MM.1S (cell line): ENCODE results near the gene MATN1.

Source experiments
- DNase-seq: peaks from one replicate; pipeline ENCODE4 v3.0.0-alpha.2; 2015
- H2AFZ ChIP-seq: fragments of 300-600 bp; sonication (generic); 2 replicates; pipeline ENCODE4 v1.6.0; 2016; ENCODE audit warnings: antibody characterized with exemption, low read length
- H3F3A ChIP-seq: fragments of 300-600 bp; sonication (generic); 2 replicates; pipeline ENCODE4 v1.6.1; 2016; ENCODE audit warnings: mild to moderate bottlenecking, antibody characterized with exemption, low read length, moderate library complexity, mixed read lengths; ENCODE audit not compliant: insufficient read depth
- H3K27ac ChIP-seq: fragments of 300-600 bp; sonication (generic); 2 replicates; pipeline ENCODE4 v1.5.1; 2016; ENCODE audit warnings: mild to moderate bottlenecking, low read length
- H3K27me3 ChIP-seq: fragments of 300-600 bp; sonication (generic); replicated peaks from 2 replicates; pipeline ENCODE4 v1.6.0; 2016; ENCODE audit warnings: low read length; ENCODE audit not compliant: insufficient read depth
- H3K36me3 ChIP-seq: fragments of 300-600 bp; sonication (generic); replicated peaks from 2 replicates; pipeline ENCODE4 v1.6.1; 2016; ENCODE audit warnings: mild to moderate bottlenecking, low read length, mixed read lengths; ENCODE audit not compliant: insufficient read depth
- H3K4me1 ChIP-seq: fragments of 300-600 bp; sonication (generic); 2 replicates; pipeline ENCODE4 v1.6.1; 2016; ENCODE audit warnings: low read length, mixed read lengths
- H3K4me2 ChIP-seq: fragments of 300-600 bp; sonication (generic); 2 replicates; pipeline ENCODE4 v1.6.0; 2016; ENCODE audit warnings: low read depth, low read length
- H3K4me3 ChIP-seq: fragments of 300-600 bp; sonication (generic); 2 replicates; pipeline ENCODE4 v1.5.1; 2016; ENCODE audit warnings: low read length, mixed read lengths
- H3K79me2 ChIP-seq: fragments of 300-600 bp; sonication (generic); 2 replicates; pipeline ENCODE4 v1.6.1; 2016; ENCODE audit warnings: mixed run types, low read length, mixed read lengths
- H3K9ac ChIP-seq: fragments of 300-600 bp; sonication (generic); 2 replicates; pipeline ENCODE4 v1.6.1; 2016; ENCODE audit warnings: low read length, mixed read lengths
- H3K9me2 ChIP-seq: fragments of 300-600 bp; sonication (generic); replicated peaks from 2 replicates; pipeline ENCODE4 v1.6.1; 2016; ENCODE audit warnings: mild to moderate bottlenecking, low read length, mixed read lengths; ENCODE audit not compliant: insufficient read depth
- H3K9me3 ChIP-seq: fragments of 300-600 bp; sonication (generic); replicated peaks from 2 replicates; pipeline ENCODE4 v1.6.1; 2016; ENCODE audit warnings: mild to moderate bottlenecking, low read length, mixed read lengths; ENCODE audit not compliant: insufficient read depth
- H4K20me1 ChIP-seq: fragments of 300-600 bp; sonication (generic); 2 replicates; pipeline ENCODE4 v1.6.1; 2016; ENCODE audit warnings: mild to moderate bottlenecking, low read length, moderate library complexity, mixed read lengths; ENCODE audit not compliant: insufficient read depth
- CTCF ChIP-seq: fragments of 300-600 bp; sonication (generic); IDR thresholded peaks from 2 replicates; pipeline ENCODE4 v1.5.1; 2016; ENCODE audit warnings: antibody characterized with exemption, low read length, mixed read lengths
- EZH2 ChIP-seq: fragments of 300-600 bp; sonication (generic); optimal IDR thresholded peaks from 2 replicates; pipeline ENCODE3; 2017; ENCODE audit warnings: low read depth, mild to moderate bottlenecking, antibody characterized with exemption, low read length, mixed read lengths
- EZH2phosphoT487 ChIP-seq: fragments of 300-600 bp; sonication (generic); IDR thresholded peaks from 2 replicates; pipeline ENCODE4 v1.6.1; 2018; ENCODE audit warnings: antibody characterized with exemption, low read length

MATN1 gene

GRCh38 chr1:30723331-30723755 lies at the start of gene MATN1:
MATN1 (minus strand) TSS chr1:30723585; CDS start chr1:30723551, 34 bp downstream.
- Histone ChIP-seq H3K9me3 (no peaks in the 10 kb centered on the region), H3K4me3 (no peak within 1 kb of the TSS), H3F3A (no peaks in the 10 kb centered on the region), H3K27me3 (no peaks in the 10 kb centered on the region), H3K9ac (no peak within 1 kb of the TSS), H3K9me2 (no peaks in the 10 kb centered on the region), H3K79me2 (no peaks in the 10 kb centered on the region), H3K36me3 (no peaks in the 10 kb centered on the region), H2AFZ (no peak within 1 kb of the TSS), H3K27ac (no peak within 1 kb of the TSS), H3K4me2 (no peak within 1 kb of the TSS), H3K4me1 (peaks cover 7% of the 10 kb centered on the region), H4K20me1 (no peaks in the 10 kb centered on the region)
- TF ChIP-seq CTCF (no peak), EZH2phosphoT487 (no peak), EZH2 (no peak)
- DNase-seq: no peak

GRCh38 chr1:30771005-30771404 lies 47.6 kb upstream of the MATN1 start:
- Histone ChIP-seq H3K9me2 (no peaks in the 10 kb centered on the region), H3F3A (no peaks in the 10 kb centered on the region), H3K9me3 (no peaks in the 10 kb centered on the region), H2AFZ (no peak overlapping the region), H3K27me3 (no peaks in the 10 kb centered on the region), H3K79me2 (no peaks in the 10 kb centered on the region), H3K27ac (no peak overlapping the region), H3K36me3 (no peaks in the 10 kb centered on the region), H3K9ac (no peak overlapping the region), H3K4me2 (no peak overlapping the region), H3K4me1 (no peaks in the 10 kb centered on the region), H3K4me3 (no peak overlapping the region), H4K20me1 (no peaks in the 10 kb centered on the region)
- TF ChIP-seq EZH2phosphoT487 (no peak), CTCF (no peak), EZH2 (no peak)
- DNase-seq: no peak

- H4K20me1 ChIP-seq: no peaks in the 10 kb centered on the region
- H3F3A ChIP-seq: no peaks in the 10 kb centered on the region
- no peaks in the 10 kb centered on the region for H3K9me3 ChIP-seq
- H3K4me2 ChIP-seq: no peak overlapping the region
- no peak overlapping the region for H2AFZ ChIP-seq
- H3K27me3 ChIP-seq: no peaks in the 10 kb centered on the region
- H3K9me2 ChIP-seq: no peaks in the 10 kb centered on the region
- no peak overlapping the region for H3K9ac ChIP-seq
- no peak overlapping the region for H3K4me3 ChIP-seq
- no peaks in the 10 kb centered on the region for H3K4me1 ChIP-seq
- H3K27ac ChIP-seq: no peak overlapping the region
- TF ChIP-seq EZH2phosphoT487: no peak
- TF ChIP-seq EZH2: no peak
- no peak for TF ChIP-seq CTCF
- no peak for DNase-seq
- H3K36me3 ChIP-seq: no peaks in the 10 kb centered on the region
- no peaks in the 10 kb centered on the region for H3K79me2 ChIP-seq
Observed at GRCh38 chr1:30770150-30770549, 46.8 kb upstream of the MATN1 start.
